ENCODE measurements around the gene CAMK2N1.

CAMK2N1 gene

GRCh38 chr1:20493309-20493708 is 7.3 kb upstream of the CAMK2N1 start:
- ATAC-seq = no peak
- TF ChIP-seq ZC3H10 (CRISPR knock-in tag; IDR thresholded peaks at IDR 0.05) (no peak), PATZ1 (CRISPR knock-in tag; IDR thresholded peaks at IDR 0.05; ENCODE audit: borderline replicate concordance) (no peak), BACH2 (CRISPR knock-in tag; IDR thresholded peaks at IDR 0.05; ENCODE audit: borderline replicate concordance) (no peak), ARNTL (CRISPR knock-in tag; IDR thresholded peaks at IDR 0.05; ENCODE audit: borderline replicate concordance, low read depth) (no peak), POU6F1 (CRISPR knock-in tag; IDR thresholded peaks at IDR 0.05; ENCODE audit: borderline replicate concordance, low read depth) (no peak), ZNF565 (CRISPR knock-in tag; conservative IDR thresholded peaks at IDR 0.05; ENCODE audit: low read depth) (no peak), ISL1 (CRISPR knock-in tag; IDR thresholded peaks at IDR 0.05) (no peak), PPARA (CRISPR knock-in tag; IDR thresholded peaks at IDR 0.05; ENCODE audit: borderline replicate concordance) (no peak), ZFP30 (CRISPR knock-in tag; IDR thresholded peaks at IDR 0.05) (no peak), TCF4 (CRISPR knock-in tag; IDR thresholded peaks at IDR 0.05; ENCODE audit: borderline replicate concordance) (no peak), CSDC2 (CRISPR knock-in tag; IDR thresholded peaks at IDR 0.05) (no peak)

- TF ChIP-seq TOX (CRISPR knock-in tag; IDR thresholded peaks at IDR 0.05; ENCODE audit: borderline replicate concordance) (no peak), PATZ1 (CRISPR knock-in tag; IDR thresholded peaks at IDR 0.05; ENCODE audit: borderline replicate concordance) (no peak), ZFP30 (CRISPR knock-in tag; IDR thresholded peaks at IDR 0.05) (no peak), ISL1 (CRISPR knock-in tag; IDR thresholded peaks at IDR 0.05) (no peak), TSHZ2 (CRISPR knock-in tag; IDR thresholded peaks at IDR 0.05) (no peak), OSR1 (CRISPR knock-in tag; IDR thresholded peaks at IDR 0.05) (no peak), SNAI2 (CRISPR knock-in tag; IDR thresholded peaks at IDR 0.05) (no peak), CSDC2 (CRISPR knock-in tag; IDR thresholded peaks at IDR 0.05) (no peak), ZC3H10 (CRISPR knock-in tag; IDR thresholded peaks at IDR 0.05) (no peak), ZNF565 (CRISPR knock-in tag; conservative IDR thresholded peaks at IDR 0.05; ENCODE audit: low read depth) (no peak), CREB5 (CRISPR knock-in tag; IDR thresholded peaks at IDR 0.05; ENCODE audit: low read depth) (no peak), GLIS3 (CRISPR knock-in tag; IDR thresholded peaks at IDR 0.05) (no peak), ZFP3 (CRISPR knock-in tag; IDR thresholded peaks at IDR 0.05) (no peak), ESRRG (CRISPR knock-in tag; IDR thresholded peaks at IDR 0.05) (no peak), ZNF70 (CRISPR knock-in tag; IDR thresholded peaks at IDR 0.05) (no peak), TCF4 (CRISPR knock-in tag; IDR thresholded peaks at IDR 0.05; ENCODE audit: borderline replicate concordance) (no peak), POU6F1 (CRISPR knock-in tag; IDR thresholded peaks at IDR 0.05; ENCODE audit: borderline replicate concordance, low read depth) (no peak), PPARA (CRISPR knock-in tag; IDR thresholded peaks at IDR 0.05; ENCODE audit: borderline replicate concordance) (no peak)
- ATAC-seq = no peak
Measured at GRCh38 chr1:20492751-20493150, 6.7 kb upstream of the CAMK2N1 start.

All from SK-N-SH treated with all-trans-retinoic acid at 6 μM for 48 hours (cell line).